ENCODE data around the gene LAMTOR2. TPM values are rescaled to one million over a fixed set of nuclear protein-coding genes. Genes with fewer than 3 reads are reported as not detected.
A peak's percentile ranks its signal among the peaks of the same experiment; 100 is the strongest.

Gene LAMTOR2
- total RNA-seq, 2 donors from 2014 or later = 48.9 to 54.4 TPM

DNA sequence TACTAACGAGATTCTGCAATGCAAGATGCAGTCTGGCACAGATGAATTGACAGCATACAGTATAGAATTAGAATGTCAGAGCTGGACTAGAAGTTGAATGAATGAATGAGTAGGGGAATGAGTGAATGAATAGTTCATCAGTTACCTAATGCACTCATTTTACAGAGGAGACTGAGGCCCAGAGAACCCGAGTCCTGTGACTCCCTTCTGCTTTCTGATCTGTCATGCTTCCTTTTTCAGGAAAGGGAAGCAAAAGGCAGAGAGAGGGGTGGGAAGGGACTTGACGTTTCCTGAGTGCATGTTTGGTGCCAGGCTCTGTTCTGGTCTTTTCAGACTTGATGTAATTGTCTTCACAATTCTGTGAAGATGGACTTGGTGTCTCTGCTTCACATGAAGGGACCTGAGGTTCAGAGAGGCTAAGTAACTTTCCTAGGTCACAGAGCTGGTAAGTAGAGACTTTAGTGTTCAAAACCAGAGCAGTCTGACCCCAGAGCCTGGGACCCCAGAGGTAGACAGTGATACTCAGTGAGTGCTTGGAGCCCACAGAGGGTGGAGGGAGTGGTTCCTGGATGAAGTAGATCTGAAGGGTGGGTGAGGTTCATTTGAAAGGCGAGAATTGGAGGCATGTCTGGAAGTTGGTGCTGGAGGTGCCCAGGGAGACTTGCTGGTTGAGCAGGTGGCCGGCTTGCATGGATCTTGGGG, 35.7 kb downstream of the LAMTOR2 start:
- DNase-seq (no peak), ATAC-seq (peak in 1 of 2 donors; percentile 30)
- intact Hi-C loops (cut with DNase I) = loop anchor here (1.0 to 5.0 kb wide), 2 partner anchors 135 to 137 kb away; no protein-coding TSS in a partner anchor

DNA sequence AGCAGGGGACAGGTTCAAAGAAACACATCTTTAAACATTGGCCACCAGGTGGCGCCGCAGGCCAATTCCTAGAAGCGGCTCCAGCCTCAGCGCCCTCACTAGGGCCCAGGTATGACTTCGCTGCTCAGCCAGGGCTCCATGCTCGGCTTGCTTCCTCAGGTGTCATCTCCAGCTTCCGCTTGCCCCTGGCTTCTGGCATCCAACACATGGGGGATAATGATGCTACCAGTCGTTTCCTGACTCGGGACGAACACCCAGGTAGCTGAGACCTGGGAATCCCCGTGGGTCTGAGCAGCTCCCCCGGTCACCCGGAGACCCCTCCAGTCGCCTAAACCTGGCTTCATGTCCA, 36.2 kb downstream of the LAMTOR2 start:
- ATAC-seq (peak; percentile 84 to 90), DNase-seq (peak; percentile 88)
- intact Hi-C loops (cut with DNase I) = loop anchor here (1.0 to 5.0 kb wide), 2 partner anchors 134 to 136 kb away; no protein-coding TSS in a partner anchor

DNA sequence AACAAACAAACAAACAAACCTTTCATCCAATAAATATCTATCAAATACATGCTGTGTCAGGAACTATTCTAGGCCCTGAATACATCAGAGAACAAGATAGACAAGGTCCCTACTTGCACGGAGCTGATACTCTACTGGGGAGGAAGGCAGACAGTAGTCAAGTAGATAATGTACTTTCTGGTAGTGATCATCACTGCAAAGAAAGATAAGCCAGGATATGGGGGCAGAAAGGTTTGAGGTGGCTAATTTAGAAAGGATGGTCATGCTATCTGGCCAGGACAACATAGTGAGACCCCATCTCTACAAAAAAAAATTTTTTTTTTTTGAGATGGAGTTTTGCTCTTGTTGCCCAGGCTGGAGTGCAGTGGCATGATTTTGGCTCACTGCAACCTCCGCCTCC, 37.0 kb downstream of the LAMTOR2 start:
- intact Hi-C loops (cut with DNase I) = loop anchor here in 1 of 2 donors (5.0 kb wide), 1 partner anchor 136 kb away; no protein-coding TSS in a partner anchor
- DNase-seq = no peak
- ATAC-seq = no peak

DNA sequence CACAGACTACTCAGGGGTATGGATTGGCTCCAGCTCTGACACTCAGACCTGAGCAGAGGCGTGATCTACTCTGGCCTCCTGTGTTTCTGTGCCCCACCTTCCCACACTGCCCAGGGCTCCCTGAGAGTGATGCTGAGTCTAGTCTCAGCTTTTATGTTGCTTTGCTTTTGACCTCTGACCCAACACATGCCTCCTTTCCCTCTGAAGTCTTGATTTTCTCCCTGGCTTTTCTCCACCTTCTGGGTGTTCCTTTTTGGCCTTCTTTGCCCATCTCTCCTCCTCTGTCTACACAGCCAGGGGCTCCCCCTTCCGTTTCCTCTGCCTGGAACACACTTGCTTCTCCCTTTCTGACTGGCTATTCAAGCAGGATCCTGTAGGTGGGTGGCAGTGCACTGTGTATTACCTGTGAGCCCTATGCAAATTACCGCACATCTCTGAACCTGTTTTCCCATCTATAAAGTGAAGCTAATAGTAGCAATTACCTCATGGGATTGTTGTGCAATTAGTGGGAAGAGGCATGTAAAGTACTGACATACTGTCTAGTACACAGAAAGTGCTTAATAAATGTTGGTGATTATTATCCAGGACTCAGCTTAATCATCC, 41.4 kb downstream of the LAMTOR2 start:
- ATAC-seq (peak in 1 of 2 donors; percentile 8), DNase-seq (no peak)
- intact Hi-C loops (cut with DNase I) = loop anchor here (1.0 to 2.0 kb wide), 2 partner anchors 33 to 34 kb away; no protein-coding TSS in a partner anchor

DNA sequence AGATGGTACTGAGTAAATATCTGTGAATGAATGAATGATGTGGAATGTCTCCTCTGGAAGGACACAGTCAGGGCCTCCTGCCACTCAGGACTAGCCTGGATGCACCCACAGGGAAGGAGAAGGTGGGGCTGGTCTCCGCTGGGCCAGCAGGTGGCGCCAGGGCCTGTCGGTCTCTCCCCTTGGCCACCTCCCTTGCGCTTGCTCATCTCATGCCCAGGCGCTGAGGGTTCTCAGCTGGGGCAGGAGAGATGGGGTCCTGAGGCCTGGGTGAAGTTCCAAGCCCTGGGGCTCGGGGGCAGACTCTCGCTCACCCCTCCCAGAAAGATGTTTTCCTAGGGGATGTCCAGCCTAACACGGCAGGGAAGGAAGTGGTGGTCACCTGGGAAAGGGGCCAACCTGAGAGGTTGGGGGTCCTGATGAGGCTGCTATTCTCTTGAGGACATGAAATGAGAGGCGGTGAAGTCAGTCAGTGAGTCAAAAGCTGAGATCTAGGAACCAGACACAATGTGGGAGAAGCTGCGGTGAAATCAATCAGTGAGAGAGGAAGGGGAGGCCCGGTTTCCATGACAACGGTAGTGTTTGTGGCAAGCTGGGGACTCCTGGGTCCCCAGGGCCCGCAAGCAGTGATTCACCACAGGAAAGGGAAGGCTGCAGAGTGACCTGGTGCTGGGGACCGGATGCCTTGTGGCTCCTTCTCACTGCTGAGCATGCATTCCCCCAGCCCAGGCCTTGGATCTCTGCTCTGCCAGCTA, 42.2 kb downstream of the LAMTOR2 start:
- intact Hi-C loops (cut with DNase I) = loop anchor here (1.0 to 2.0 kb wide), 2 partner anchors 32 to 33 kb away; no protein-coding TSS in a partner anchor
- ATAC-seq (peak; percentile 95), DNase-seq (peak; percentile 93)

DNA sequence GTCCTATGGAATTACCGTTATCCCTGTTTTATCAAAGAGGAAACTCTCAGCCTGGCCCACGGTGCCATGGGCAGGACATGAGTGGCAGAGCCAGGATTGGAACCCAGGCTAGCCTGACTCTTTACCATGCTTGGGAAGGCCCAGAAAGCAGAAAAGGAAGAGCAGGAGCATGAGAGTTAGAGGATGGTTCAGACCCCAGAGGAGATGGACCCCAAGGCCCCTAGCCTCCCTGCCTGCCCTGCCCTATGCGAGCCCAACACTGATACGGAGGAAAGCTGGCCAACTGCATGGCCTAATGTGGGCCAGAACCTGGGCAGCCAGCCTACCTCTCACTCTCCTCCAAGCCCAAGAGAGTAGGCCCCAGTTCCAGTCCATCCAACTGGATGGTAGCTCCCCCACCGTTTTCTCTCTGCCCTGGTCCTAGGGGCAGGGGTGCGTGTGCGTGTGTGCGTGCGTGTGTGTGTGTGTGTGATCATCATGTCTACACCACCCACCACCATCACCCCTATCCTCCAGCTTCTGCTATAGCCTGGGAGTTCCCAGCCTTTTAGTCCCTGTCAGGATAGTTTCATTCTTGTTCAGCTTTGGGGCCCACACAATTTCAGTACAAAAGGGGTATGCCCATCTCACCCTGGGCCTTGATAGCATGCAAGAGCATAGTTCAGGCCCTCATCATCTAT, 43.1 kb downstream of the LAMTOR2 start:
- no peak for DNase-seq
- intact Hi-C loops (cut with DNase I) = loop anchor here in 1 of 2 donors (2.0 kb wide), 1 partner anchor 31 kb away; no protein-coding TSS in a partner anchor
- ATAC-seq = no peak

DNA sequence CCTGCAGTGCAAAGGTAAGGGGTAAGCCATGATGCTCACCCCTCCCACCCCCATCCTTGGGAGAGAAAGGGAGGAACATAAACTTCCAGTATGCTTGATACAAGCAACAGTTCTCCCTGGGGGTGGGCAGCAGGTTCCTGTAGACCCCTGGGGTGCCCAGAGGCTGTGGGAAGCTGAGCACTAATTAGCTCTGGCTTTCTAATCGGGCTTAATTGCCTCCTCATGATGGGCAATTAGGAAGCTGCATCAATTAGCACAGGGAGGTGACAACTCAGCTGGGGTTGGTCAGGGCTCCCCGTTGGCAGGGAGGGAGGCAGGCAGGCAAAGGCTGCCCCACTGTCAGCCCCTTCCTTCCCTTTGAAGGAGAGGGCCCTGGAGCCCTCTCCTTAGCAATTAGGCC, 44.2 kb downstream of the LAMTOR2 start:
- intact Hi-C loops (cut with DNase I) = no loop called here
- DNase-seq (no peak), ATAC-seq (no peak)

DNA sequence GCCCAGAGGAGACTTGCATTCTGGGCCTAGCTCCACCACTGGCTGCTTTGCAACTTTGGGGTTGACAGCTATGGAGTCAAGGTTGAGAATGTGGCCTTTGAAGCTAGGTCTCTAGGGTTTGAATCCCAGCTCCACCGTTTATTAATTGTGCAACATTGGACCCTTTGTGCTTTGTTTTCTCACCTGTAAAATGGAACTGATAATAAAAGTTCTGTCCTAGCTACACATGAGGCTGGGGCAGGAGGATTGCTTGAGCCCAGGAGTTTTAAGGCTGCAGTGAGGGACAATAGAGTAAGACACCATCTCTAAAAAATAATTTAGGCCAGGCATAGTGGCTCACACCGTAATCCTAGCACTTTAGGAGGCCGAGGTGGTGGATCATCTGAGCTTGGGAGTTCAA, 44.7 kb downstream of the LAMTOR2 start:
- intact Hi-C loops (cut with DNase I) = no loop called here
- DNase-seq = no peak
- ATAC-seq = no peak

DNA sequence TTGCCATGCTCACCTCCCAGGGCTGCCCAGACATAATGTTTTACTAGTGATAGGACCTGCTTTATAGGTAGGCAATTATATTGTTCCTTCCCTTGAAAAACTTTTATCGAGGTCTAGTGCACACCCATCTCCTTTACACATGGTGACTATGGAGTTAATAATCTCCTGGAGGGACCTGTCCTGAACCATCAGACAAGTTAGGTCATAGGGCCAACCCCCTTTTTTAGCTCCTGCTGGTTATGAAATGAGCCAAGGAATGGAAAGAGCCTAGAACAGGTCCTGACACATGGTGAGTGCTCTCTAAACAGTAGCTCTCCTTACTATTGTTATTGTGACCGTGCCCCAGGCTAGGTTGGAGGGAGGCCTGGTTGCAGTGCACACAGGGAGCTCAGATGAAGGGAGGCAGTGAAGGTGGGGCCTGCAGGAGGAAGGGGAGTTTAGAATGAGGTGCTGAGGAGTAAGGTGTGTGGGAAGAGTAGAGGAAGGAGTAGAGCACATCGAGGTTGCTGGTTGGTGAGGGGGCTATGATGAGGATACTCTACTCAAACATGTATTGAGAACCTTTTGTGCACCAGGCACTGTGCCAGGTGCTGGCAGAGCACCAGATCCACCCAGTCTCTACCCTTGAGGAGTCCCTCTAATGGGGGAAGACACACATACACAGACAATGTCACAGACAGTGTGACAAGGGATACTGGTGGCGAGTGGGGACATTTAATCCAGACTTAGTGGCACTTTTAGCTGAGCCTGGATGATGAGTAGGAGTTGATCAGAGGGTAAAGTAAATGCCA, 45.8 kb downstream of the LAMTOR2 start:
- DNase-seq (no peak), ATAC-seq (no peak)
- intact Hi-C loops (cut with DNase I) = no loop called here

DNA sequence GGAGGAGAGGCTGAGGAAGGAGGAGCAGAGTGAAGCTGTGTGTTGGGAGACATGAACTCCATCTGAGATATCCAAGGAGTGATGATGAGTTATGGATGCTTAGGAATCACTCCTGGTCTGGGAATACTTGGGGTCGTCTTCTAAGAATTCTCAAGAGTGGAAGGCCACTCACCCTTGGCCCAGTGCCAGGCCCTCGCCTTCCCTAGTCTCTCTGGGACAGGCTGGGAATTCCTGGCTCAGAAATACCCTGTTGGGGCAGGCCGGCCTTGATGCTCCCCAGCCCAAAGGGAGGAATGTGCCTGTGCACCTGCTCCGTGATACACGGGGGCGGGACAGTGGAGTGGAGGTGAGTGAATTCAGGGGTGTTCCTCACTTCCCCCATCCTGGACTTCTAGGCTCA, 47.3 kb downstream of the LAMTOR2 start:
- ATAC-seq (no peak), DNase-seq (no peak)
- intact Hi-C loops (cut with DNase I) = no loop called here

DNA sequence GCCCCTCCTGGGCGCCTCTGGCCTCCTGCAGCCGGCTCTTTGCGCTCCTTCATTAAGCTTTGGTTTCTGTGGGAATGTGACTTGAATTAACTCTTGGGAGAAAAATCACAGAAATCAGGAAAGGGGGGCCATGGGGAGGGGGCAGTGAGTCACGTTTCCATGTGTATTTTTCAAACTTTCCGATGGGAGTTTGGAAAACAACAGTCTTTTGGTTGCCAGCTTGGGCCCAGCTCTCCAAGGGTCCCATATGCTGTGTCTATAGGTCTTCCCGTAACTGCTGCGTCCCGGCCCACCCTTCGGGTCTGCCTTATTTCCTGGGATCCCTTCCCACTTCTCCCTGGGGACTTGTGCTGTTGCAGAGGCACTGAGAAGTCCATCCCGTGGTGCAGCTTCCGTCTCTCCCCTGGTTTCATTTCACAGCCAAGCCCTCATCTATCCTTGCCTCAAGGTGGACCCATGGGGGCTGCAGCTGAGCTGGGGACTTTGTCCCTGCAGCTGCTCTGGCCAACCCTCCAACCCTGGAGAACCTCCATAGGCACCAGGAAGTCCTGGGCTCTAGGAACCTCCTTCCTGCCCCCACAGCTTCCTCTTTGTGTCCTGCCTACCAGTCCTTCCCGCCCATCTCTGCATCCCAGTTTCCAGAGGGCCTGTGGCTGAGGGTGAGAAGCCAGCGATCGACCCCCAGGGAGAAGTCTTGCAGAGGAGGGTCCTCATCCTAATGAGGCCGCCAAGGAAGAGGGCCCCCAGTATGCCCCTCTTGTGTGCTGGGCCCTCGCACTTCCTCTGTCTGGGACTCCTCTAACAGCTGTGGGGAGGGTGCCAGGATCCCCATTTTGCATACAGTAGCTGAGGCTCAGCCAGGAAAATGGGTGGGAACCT, 48.3 kb downstream of the LAMTOR2 start:
- ATAC-seq = no peak
- intact Hi-C loops (cut with DNase I) = no loop called here
- DNase-seq = peak; percentile 50

DNA sequence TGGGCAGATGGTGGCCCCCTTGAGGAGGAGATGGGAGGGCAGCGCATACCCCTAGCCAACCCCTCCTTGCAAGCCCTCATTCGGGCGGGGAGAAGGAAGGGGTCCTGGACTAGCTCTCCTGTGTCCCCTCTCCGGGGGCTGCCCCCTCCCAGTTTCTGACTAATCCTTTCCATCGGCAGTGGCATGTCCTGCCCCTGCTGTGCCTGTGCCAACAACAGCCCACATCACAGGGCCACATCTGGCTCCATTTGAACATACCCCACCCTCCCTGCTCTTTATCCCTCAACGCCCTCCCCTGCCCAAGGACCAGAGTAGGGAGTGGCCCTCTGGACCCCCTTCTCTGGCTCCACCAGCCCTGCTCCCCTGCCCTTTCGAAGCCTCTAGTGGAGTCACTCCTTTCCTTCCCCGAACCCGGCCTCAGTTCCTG, 49.0 kb downstream of the LAMTOR2 start:
- DNase-seq (peak; percentile 67), ATAC-seq (peak in 1 of 2 donors; percentile 1)
- intact Hi-C loops (cut with DNase I) = no loop called here

DNA sequence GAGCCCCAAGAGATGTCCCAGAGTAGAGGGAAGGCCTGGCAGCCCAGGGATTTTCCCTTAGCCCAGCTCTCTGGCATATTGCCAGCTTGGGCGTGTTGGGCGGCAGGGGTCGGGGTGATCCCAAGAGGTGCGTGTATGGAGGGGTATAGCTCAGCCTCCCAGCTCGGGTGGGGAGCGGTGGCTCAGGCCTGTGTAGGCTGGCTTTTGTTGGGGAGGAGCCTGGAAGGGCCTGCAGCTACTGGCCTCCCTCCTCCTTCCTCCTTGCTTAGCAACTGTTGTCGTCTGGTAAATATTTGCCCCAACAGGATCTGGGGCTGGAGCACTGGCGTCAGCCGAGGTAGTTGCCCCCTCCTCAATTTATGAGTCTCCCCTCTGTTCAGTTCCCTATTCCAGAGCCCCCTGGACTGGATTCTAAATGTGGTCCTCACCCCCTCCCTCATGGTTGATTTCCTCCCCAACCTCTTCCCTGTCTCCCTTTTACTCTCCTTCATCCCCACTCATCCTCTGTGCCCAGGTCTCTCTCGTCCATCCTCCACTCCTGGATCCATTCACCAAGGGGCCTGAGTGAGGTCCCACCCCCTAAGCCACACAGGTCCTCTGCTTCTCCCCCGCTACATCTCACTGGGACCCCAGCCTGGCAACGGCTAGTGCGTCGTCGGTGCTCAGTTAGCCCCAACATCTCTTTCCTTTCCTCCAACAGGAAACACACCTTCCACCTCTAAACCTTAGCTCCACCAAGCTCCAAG, 49.7 kb downstream of the LAMTOR2 start:
- peak; percentile 87 for DNase-seq
- ATAC-seq = peak; percentile 66 to 75
- intact Hi-C loops (cut with DNase I) = no loop called here

DNA sequence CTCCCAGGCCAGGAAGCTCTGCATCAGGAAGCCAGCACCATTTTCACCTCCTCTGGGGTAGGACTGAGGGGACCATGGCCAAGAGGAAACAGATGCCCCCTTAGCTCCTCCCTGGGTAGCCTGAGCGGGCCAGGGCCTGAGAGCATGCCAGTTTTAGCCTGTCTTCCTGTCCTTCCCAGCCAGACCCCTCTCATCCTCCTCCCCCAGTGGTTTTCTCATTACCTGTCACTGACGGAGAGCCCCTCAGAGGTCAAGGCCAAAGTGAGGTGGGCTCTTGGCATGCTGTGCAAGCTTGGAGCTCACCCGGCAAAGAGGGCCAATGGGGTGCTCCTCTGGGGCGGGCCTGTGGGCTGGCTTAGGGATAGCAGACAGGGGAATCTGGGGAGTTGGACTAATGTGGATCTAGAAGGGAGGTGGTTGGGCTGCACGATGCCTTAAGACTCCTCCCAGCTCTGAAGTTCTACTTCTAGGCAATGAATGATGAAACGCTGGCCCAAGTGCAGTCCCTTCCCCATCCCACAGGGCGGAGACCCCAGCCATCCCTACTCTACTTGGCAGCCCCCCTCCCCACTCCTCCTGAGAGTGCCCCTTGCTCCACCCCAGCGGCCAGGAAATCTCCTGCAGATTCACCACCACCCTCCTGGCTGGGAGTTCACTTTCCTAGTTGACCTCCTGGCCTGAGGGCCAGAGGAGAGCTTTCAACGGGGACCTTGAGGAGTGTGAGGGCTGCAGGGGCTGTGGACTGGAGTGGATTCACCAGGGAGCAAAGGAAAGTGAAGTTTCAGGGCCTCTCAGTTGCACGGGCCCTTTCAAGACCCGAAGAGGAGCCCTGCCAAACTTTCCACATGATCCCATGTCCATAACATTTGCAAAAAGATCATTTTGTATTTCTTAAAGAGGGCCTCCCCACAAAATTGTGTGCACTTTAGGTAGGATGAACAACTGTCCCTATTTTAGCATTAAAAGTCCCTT, 50.6 kb downstream of the LAMTOR2 start:
- DNase-seq (no peak), ATAC-seq (peak in 1 of 2 donors; percentile 32)
- intact Hi-C loops (cut with DNase I) = no loop called here

DNA sequence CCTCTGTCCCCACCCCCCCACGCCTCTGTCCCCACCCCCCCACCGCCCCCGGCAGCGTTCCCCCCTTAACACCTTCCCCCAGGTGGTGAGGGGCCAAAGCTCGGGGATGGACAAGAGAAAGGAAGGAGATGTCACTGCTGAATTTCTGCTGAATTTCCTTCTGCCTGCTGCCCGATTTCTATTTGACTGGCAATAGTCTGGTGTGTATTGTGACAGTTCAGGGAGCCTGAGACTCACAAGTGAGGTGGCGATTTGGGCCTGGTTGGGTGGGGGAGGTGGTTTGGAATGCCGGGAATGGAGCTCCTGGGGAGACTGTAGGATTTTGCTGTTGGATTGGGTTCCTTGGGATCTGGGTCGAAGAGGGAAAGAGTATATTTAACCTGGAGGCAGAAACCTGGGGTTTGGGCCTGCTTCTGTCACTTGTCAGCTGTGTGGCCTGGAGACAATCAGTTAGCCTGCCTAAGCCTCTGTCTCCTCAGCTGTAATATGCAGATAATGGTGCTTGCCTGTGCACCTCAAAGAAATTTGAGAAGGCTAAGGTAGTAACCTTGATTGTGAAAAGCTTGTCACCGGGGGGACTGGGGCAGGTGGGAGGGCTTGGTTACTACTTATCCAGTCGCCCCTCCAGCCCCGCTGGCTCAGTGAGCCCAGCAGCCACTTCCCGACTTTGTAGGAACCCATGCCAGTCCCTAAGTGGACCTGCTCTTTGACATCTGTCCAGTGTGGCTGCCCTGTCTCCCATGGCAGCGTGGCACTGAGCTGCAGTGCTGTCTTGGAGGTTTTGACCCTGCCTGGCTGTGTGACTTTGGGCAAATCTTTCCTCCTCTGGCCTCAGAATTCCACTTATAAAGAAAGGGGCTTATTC, 52.3 kb downstream of the LAMTOR2 start:
- intact Hi-C loops (cut with DNase I) = no loop called here
- ATAC-seq (peak in 1 of 2 donors; percentile 1), DNase-seq (peak; percentile 44)
